WTC11 (cell line): ENCODE results near the gene OTUD6A. TPM values are rescaled to one million over a fixed set of nuclear protein-coding genes. Genes with fewer than 3 reads are reported as not detected.

Experiments used
- ATAC-seq: fragments of 200-7000 bp; cut with Tn5 transposase; 2 replicates; pipeline ENCODE4 v1.10.0; 2021; ENCODE audit warnings: mild to moderate bottlenecking, moderate library complexity
- CTCF ChIA-PET: fragments of 300-600 bp; sonication (Branson Sonifier 250); formaldehyde crosslinking; loops from one replicate; lab custom pipeline; 2021; ENCODE audit warnings: antibody characterized with exemption; lab: Charles Lee
- POLR2A ChIA-PET: fragments of 350-600 bp; sonication (Branson Sonifier 250); formaldehyde crosslinking; loops from one replicate; lab custom pipeline; 2021; ENCODE audit warnings: antibody characterized with exemption; lab: Charles Lee
- DNase-seq: peaks from one replicate; pipeline ENCODE4 v3.0.0; 2021; ENCODE audit warnings: low spot score
- H3K27ac Mint-ChIP-seq: 2 replicates; pipeline ENCODE4 v1.8.0; 2021; ENCODE audit warnings: mixed read lengths
- H3K27me3 Mint-ChIP-seq: 2 replicates; pipeline ENCODE4 v1.8.0; 2021; ENCODE audit warnings: low read depth, mild to moderate bottlenecking, moderate library complexity, mixed read lengths
- H3K36me3 Mint-ChIP-seq: 2 replicates; pipeline ENCODE4 v1.8.0; 2021; ENCODE audit warnings: mixed read lengths
- H3K4me1 Mint-ChIP-seq: 2 replicates; pipeline ENCODE4 v1.8.0; 2022; ENCODE audit warnings: mixed read lengths
- H3K4me3 Mint-ChIP-seq: 2 replicates; pipeline ENCODE4 v1.8.0; 2021; ENCODE audit warnings: mild to moderate bottlenecking, moderate library complexity, mixed read lengths
- H3K9me3 Mint-ChIP-seq: 2 replicates; pipeline ENCODE4 v1.8.0; 2021; ENCODE audit warnings: mixed read lengths
- CREM ChIP-seq: sonication (generic); formaldehyde crosslinking; IDR thresholded peaks from 2 replicates; pipeline ENCODE4 v1.8.1; 2022; ENCODE audit warnings: mild to moderate bottlenecking, missing genetic modification reagents, moderate library complexity
- E2F5 ChIP-seq: sonication (generic); formaldehyde crosslinking; IDR thresholded peaks from 2 replicates; pipeline ENCODE4 v1.8.1; 2022; ENCODE audit warnings: mild to moderate bottlenecking, moderate library complexity, missing genetic modification reagents
- GRHL2 ChIP-seq: fragments of 250-450 bp; sonication (Bioruptor Pico); IDR thresholded peaks from 2 replicates; pipeline ENCODE4 v1.8.0; 2022; ENCODE audit warnings: mild to moderate bottlenecking, moderate library complexity; ENCODE audit not compliant: insufficient replicate concordance, severe bottlenecking
- GTF2I ChIP-seq: fragments of 250-450 bp; sonication (Bioruptor Pico); conservative IDR thresholded peaks from 2 replicates; pipeline ENCODE4 v1.4.0; 2021; ENCODE audit warnings: mild to moderate bottlenecking
- JAZF1 ChIP-seq: fragments of 250-450 bp; sonication (Bioruptor Pico); IDR thresholded peaks from 2 replicates; pipeline ENCODE4 v1.9.0; 2021; ENCODE audit warnings: moderate library complexity, mild to moderate bottlenecking, inconsistent platforms
- NFYB ChIP-seq: sonication (generic); formaldehyde crosslinking; conservative IDR thresholded peaks from 2 replicates; pipeline ENCODE4 v1.8.0; 2022; ENCODE audit warnings: low read depth, missing genetic modification reagents
- PRRX2 ChIP-seq: fragments of 250-450 bp; sonication (Bioruptor Pico); IDR thresholded peaks from 2 replicates; pipeline ENCODE4 v1.8.0; 2021; ENCODE audit warnings: mild to moderate bottlenecking
- SMAD3 ChIP-seq: sonication (generic); formaldehyde crosslinking; IDR thresholded peaks from 2 replicates; pipeline ENCODE4 v1.8.0; 2022; ENCODE audit warnings: missing genetic modification reagents, mild to moderate bottlenecking, borderline replicate concordance
- SP1 ChIP-seq: sonication (generic); formaldehyde crosslinking; conservative IDR thresholded peaks from 2 replicates; pipeline ENCODE4 v1.8.1; 2022; ENCODE audit warnings: missing genetic modification reagents
- STAT6 ChIP-seq: sonication (generic); formaldehyde crosslinking; conservative IDR thresholded peaks from 2 replicates; pipeline ENCODE4 v1.8.1; 2023; ENCODE audit warnings: mild to moderate bottlenecking, low read depth, missing genetic modification reagents, moderate library complexity
- TCF7 ChIP-seq: sonication (generic); formaldehyde crosslinking; IDR thresholded peaks from 2 replicates; pipeline ENCODE4 v1.8.0; 2022; ENCODE audit warnings: mild to moderate bottlenecking, low read depth, missing genetic modification reagents, moderate library complexity
- ZMAT4 ChIP-seq: fragments of 250-450 bp; sonication (Bioruptor Pico); IDR thresholded peaks from 2 replicates; pipeline ENCODE4 v1.9.0; 2021; ENCODE audit warnings: mild to moderate bottlenecking
- ZNF219 ChIP-seq: sonication (generic); formaldehyde crosslinking; IDR thresholded peaks from 2 replicates; pipeline ENCODE4 v1.8.0; 2023; ENCODE audit warnings: missing genetic modification reagents, mild to moderate bottlenecking, borderline replicate concordance
- ZNF232 ChIP-seq: sonication (generic); formaldehyde crosslinking; IDR thresholded peaks from 2 replicates; pipeline ENCODE4 v1.8.0; 2022; ENCODE audit warnings: mild to moderate bottlenecking, missing genetic modification reagents
- ZNF263 ChIP-seq: sonication (generic); formaldehyde crosslinking; IDR thresholded peaks from 2 replicates; pipeline ENCODE4 v1.8.1; 2022; ENCODE audit warnings: low read depth, mild to moderate bottlenecking, moderate library complexity, missing genetic modification reagents
- ZNF396 ChIP-seq: fragments of 250-450 bp; sonication (Bioruptor Pico); IDR thresholded peaks from 2 replicates; pipeline ENCODE4 v1.8.0; 2021; ENCODE audit warnings: mild to moderate bottlenecking, moderate library complexity, borderline replicate concordance
- ZNF425 ChIP-seq: fragments of 250-450 bp; sonication (Bioruptor Pico); conservative IDR thresholded peaks from 2 replicates; pipeline ENCODE4 v1.9.0; 2021; ENCODE audit warnings: mild to moderate bottlenecking
- total RNA-seq: library from RNA; stranded (reverse); gene quantifications from 3 replicates; pipeline ENCODE4 v1.2.3, GENCODE V29; 2021
- TF ChIP-seq, protein P1 (sequence below): sonication (generic); formaldehyde crosslinking; IDR thresholded peaks from 2 replicates; pipeline ENCODE4 v1.8.1; 2023; ENCODE audit warnings: mild to moderate bottlenecking, missing genetic modification reagents, borderline replicate concordance
- TF ChIP-seq, protein P2 (sequence below): fragments of 200-600 bp; IDR thresholded peaks from 2 replicates; pipeline ENCODE4 v1.8.0; 2022; ENCODE audit warnings: antibody characterized with exemption
- TF ChIP-seq, protein P3 (sequence below): sonication (generic); formaldehyde crosslinking; IDR thresholded peaks from 2 replicates; pipeline ENCODE4 v1.8.0; 2022; ENCODE audit warnings: mild to moderate bottlenecking, missing genetic modification reagents

The OTUD6A gene
- total RNA-seq, 1 experiment from 2014 or later: 0.13 TPM

DNA sequence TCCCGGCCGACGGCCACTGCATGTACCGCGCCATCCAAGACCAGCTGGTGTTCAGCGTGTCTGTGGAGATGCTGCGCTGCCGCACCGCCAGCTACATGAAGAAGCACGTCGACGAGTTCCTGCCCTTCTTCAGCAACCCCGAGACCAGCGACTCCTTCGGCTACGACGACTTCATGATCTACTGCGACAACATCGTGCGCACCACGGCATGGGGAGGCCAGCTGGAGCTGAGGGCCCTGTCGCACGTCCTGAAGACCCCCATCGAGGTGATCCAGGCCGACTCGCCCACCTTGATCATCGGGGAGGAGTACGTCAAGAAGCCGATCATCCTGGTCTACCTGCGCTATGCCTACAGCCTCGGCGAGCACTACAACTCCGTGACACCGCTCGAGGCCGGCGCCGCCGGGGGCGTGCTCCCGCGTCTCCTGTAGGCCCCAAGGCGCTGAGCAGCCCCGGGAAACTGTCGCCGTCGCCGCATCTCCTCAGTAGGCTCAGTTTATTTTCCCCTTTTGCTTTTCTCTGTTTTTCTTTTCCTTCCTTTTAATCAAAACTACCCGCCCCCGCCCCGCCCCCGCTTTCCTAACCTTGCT, 799 bp downstream of the OTUD6A start:
- Mint-ChIP-seq H3K27me3 (peaks cover 8% of the 10 kb centered on the region; the same call in 1 of the 2 replicates), H3K9me3 (no peaks in the 10 kb centered on the region)

More for the DNA sequence above, 799 bp downstream of the OTUD6A start:
- Mint-ChIP-seq H3K4me1 (peaks cover 4% of the 10 kb centered on the region; the same call in 1 of the 2 replicates), H3K27ac (no peak overlapping the region), H3K36me3 (no peaks in the 10 kb centered on the region), H3K4me3 (no peak overlapping the region)
- TF ChIP-seq ZMAT4 (CRISPR knock-in tag) (no peak), ZNF232 (CRISPR knock-in tag) (no peak), GRHL2 (CRISPR knock-in tag) (no peak), TCF7 (CRISPR knock-in tag) (no peak), ZNF263 (no peak), ZNF425 (CRISPR knock-in tag) (no peak), JAZF1 (CRISPR knock-in tag) (no peak), E2F5 (CRISPR knock-in tag) (no peak), SP1 (CRISPR knock-in tag) (no peak), GTF2I (CRISPR knock-in tag) (no peak), SMAD3 (CRISPR knock-in tag) (no peak), ZNF219 (no peak), PRRX2 (no peak), ZNF396 (CRISPR knock-in tag) (no peak), CREM (CRISPR knock-in tag) (no peak), STAT6 (no peak), NFYB (CRISPR knock-in tag) (no peak)
- TF ChIP-seq, protein P1, sequence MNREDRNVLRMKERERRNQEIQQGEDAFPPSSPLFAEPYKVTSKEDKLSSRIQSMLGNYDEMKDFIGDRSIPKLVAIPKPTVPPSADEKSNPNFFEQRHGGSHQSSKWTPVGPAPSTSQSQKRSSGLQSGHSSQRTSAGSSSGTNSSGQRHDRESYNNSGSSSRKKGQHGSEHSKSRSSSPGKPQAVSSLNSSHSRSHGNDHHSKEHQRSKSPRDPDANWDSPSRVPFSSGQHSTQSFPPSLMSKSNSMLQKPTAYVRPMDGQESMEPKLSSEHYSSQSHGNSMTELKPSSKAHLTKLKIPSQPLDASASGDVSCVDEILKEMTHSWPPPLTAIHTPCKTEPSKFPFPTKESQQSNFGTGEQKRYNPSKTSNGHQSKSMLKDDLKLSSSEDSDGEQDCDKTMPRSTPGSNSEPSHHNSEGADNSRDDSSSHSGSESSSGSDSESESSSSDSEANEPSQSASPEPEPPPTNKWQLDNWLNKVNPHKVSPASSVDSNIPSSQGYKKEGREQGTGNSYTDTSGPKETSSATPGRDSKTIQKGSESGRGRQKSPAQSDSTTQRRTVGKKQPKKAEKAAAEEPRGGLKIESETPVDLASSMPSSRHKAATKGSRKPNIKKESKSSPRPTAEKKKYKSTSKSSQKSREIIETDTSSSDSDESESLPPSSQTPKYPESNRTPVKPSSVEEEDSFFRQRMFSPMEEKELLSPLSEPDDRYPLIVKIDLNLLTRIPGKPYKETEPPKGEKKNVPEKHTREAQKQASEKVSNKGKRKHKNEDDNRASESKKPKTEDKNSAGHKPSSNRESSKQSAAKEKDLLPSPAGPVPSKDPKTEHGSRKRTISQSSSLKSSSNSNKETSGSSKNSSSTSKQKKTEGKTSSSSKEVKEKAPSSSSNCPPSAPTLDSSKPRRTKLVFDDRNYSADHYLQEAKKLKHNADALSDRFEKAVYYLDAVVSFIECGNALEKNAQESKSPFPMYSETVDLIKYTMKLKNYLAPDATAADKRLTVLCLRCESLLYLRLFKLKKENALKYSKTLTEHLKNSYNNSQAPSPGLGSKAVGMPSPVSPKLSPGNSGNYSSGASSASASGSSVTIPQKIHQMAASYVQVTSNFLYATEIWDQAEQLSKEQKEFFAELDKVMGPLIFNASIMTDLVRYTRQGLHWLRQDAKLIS (CRISPR knock-in tag): no peak
- TF ChIP-seq, protein P2, sequence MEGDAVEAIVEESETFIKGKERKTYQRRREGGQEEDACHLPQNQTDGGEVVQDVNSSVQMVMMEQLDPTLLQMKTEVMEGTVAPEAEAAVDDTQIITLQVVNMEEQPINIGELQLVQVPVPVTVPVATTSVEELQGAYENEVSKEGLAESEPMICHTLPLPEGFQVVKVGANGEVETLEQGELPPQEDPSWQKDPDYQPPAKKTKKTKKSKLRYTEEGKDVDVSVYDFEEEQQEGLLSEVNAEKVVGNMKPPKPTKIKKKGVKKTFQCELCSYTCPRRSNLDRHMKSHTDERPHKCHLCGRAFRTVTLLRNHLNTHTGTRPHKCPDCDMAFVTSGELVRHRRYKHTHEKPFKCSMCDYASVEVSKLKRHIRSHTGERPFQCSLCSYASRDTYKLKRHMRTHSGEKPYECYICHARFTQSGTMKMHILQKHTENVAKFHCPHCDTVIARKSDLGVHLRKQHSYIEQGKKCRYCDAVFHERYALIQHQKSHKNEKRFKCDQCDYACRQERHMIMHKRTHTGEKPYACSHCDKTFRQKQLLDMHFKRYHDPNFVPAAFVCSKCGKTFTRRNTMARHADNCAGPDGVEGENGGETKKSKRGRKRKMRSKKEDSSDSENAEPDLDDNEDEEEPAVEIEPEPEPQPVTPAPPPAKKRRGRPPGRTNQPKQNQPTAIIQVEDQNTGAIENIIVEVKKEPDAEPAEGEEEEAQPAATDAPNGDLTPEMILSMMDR: no peak
- TF ChIP-seq, protein P3, sequence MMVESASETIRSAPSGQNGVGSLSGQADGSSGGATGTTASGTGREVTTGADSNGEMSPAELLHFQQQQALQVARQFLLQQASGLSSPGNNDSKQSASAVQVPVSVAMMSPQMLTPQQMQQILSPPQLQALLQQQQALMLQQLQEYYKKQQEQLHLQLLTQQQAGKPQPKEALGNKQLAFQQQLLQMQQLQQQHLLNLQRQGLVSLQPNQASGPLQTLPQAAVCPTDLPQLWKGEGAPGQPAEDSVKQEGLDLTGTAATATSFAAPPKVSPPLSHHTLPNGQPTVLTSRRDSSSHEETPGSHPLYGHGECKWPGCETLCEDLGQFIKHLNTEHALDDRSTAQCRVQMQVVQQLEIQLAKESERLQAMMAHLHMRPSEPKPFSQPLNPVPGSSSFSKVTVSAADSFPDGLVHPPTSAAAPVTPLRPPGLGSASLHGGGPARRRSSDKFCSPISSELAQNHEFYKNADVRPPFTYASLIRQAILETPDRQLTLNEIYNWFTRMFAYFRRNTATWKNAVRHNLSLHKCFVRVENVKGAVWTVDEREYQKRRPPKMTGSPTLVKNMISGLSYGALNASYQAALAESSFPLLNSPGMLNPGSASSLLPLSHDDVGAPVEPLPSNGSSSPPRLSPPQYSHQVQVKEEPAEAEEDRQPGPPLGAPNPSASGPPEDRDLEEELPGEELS (CRISPR knock-in tag): no peak
- no peak for ATAC-seq
- DNase-seq: no peak
- CTCF ChIA-PET: no interaction called here
- POLR2A ChIA-PET: no interaction called here
